ENCODE measurements around the gene HOXA2.

The HOXA2 gene

DNA sequence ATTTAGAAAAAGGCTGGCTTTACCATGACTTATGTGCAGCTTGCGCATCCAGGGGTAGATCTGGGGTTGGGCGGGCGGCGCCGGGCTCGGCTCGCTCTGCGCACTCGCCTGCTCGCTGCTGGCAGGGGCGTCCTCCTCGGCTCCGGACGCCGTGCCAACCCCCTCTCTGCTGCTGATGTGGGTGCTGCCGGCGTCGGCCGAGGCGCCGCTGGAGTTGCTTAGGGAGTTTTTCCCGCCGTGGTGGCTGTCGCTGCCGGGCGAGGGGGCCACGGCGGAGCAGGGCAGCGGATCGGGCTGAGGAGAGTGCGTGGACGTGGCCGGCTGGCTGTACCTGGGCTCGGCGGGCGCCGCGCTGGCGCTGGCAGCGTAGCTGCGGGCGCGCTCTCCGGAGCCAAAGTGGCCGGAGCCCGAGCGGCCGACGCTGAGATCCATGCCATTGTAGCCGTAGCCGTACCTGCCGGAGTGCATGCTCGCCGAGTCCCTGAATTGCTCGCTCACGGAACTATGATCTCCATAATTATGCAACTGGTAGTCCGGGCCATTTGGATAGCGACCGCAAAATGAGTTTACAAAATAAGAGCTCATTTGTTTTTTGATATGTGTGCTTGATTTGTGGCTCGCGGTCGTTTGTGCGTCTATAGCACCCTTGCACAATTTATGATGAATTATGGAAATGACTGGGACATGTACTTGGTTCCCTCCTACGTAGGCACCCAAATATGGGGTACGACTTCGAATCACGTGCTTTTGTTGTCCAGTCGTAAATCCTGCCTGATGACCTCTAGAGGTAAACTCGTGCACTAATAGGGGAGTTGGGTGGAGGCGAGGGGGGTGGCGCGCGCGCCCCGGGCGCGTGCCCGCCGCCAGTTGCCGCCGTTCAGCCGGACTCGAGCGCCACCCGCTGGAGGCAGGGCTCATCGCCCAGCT is 40.8 kb upstream of the HOXA2 start, which contains the start of gene HOXA5 (continued):
- TF ChIP-seq, protein P1, sequence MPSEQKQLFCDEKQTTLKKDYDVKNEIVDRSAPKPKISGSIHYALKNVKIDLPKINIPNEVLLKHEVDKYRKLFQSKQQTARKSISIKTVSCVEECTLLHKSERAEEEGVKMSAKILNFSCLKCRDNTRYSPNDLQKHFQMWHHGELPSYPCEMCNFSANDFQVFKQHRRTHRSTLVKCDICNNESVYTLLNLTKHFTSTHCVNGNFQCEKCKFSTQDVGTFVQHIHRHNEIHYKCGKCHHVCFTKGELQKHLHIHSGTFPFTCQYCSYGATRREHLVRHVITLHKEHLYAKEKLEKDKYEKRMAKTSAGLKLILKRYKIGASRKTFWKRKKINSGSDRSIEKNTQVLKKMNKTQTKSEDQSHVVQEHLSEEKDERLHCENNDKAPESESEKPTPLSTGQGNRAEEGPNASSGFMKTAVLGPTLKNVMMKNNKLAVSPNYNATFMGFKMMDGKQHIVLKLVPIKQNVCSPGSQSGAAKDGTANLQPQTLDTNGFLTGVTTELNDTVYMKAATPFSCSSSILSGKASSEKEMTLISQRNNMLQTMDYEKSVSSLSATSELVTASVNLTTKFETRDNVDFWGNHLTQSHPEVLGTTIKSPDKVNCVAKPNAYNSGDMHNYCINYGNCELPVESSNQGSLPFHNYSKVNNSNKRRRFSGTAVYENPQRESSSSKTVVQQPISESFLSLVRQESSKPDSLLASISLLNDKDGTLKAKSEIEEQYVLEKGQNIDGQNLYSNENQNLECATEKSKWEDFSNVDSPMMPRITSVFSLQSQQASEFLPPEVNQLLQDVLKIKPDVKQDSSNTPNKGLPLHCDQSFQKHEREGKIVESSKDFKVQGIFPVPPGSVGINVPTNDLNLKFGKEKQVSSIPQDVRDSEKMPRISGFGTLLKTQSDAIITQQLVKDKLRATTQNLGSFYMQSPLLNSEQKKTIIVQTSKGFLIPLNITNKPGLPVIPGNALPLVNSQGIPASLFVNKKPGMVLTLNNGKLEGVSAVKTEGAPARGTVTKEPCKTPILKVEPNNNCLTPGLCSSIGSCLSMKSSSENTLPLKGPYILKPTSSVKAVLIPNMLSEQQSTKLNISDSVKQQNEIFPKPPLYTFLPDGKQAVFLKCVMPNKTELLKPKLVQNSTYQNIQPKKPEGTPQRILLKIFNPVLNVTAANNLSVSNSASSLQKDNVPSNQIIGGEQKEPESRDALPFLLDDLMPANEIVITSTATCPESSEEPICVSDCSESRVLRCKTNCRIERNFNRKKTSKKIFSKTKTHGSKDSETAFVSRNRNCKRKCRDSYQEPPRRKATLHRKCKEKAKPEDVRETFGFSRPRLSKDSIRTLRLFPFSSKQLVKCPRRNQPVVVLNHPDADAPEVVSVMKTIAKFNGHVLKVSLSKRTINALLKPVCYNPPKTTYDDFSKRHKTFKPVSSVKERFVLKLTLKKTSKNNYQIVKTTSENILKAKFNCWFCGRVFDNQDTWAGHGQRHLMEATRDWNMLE (tag by site-specific recombination; conservative IDR thresholded peaks at IDR 0.05; ENCODE audit: low read depth): no peak
- no peak; the same call in 1 of the 2 replicates for TF ChIP-seq ZBTB17 (tag by site-specific recombination; IDR thresholded peaks at IDR 0.05)
- no peak for TF ChIP-seq ZNF747 (tag by site-specific recombination; IDR thresholded peaks at IDR 0.05)
- TF ChIP-seq, protein P2, sequence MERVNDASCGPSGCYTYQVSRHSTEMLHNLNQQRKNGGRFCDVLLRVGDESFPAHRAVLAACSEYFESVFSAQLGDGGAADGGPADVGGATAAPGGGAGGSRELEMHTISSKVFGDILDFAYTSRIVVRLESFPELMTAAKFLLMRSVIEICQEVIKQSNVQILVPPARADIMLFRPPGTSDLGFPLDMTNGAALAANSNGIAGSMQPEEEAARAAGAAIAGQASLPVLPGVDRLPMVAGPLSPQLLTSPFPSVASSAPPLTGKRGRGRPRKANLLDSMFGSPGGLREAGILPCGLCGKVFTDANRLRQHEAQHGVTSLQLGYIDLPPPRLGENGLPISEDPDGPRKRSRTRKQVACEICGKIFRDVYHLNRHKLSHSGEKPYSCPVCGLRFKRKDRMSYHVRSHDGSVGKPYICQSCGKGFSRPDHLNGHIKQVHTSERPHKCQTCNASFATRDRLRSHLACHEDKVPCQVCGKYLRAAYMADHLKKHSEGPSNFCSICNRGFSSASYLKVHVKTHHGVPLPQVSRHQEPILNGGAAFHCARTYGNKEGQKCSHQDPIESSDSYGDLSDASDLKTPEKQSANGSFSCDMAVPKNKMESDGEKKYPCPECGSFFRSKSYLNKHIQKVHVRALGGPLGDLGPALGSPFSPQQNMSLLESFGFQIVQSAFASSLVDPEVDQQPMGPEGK (tag by site-specific recombination; IDR thresholded peaks at IDR 0.05): no peak
- TF ChIP-seq, protein P3, sequence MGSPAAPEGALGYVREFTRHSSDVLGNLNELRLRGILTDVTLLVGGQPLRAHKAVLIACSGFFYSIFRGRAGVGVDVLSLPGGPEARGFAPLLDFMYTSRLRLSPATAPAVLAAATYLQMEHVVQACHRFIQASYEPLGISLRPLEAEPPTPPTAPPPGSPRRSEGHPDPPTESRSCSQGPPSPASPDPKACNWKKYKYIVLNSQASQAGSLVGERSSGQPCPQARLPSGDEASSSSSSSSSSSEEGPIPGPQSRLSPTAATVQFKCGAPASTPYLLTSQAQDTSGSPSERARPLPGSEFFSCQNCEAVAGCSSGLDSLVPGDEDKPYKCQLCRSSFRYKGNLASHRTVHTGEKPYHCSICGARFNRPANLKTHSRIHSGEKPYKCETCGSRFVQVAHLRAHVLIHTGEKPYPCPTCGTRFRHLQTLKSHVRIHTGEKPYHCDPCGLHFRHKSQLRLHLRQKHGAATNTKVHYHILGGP (tag by site-specific recombination; IDR thresholded peaks at IDR 0.05): no peak
- peak; percentile 11; the same call in 1 of the 2 replicates for TF ChIP-seq ZNF394 (tag by site-specific recombination; IDR thresholded peaks at IDR 0.05; ENCODE audit: borderline replicate concordance)
- no peak for TF ChIP-seq ZNF223 (tag by site-specific recombination; IDR thresholded peaks at IDR 0.05)
- TF ChIP-seq KLF10 (tag by site-specific recombination; IDR thresholded peaks at IDR 0.05): peak; percentile 75; the same call in 1 of the 2 replicates

DNA sequence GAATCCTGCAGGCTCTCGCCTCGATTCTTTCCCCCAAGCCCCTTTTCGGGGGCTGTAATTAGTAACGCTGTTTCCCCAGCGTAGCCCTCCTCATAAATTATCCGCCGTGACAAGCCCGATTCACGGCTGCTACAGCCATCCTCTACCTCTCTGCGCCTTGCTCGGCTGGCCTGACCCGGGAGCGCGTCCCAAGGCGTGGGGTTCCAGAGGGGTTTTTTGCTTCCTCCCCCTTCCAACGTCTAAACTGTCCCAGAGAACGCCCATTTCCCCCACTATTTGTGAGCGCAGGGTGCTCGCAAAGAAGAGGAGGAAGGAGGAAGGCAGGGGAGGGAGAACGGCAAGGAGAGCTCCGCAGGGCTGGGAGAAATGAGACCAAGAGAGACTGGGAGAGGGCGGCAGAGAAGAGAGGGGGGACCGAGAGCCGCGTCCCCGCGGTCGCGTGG is 40.1 kb upstream of the HOXA2 start:
- TF ChIP-seq, protein P4, sequence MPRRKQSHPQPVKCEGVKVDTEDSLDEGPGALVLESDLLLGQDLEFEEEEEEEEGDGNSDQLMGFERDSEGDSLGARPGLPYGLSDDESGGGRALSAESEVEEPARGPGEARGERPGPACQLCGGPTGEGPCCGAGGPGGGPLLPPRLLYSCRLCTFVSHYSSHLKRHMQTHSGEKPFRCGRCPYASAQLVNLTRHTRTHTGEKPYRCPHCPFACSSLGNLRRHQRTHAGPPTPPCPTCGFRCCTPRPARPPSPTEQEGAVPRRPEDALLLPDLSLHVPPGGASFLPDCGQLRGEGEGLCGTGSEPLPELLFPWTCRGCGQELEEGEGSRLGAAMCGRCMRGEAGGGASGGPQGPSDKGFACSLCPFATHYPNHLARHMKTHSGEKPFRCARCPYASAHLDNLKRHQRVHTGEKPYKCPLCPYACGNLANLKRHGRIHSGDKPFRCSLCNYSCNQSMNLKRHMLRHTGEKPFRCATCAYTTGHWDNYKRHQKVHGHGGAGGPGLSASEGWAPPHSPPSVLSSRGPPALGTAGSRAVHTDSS (tag by site-specific recombination; IDR thresholded peaks at IDR 0.05): peak; percentile 78
- TF ChIP-seq, protein P5, sequence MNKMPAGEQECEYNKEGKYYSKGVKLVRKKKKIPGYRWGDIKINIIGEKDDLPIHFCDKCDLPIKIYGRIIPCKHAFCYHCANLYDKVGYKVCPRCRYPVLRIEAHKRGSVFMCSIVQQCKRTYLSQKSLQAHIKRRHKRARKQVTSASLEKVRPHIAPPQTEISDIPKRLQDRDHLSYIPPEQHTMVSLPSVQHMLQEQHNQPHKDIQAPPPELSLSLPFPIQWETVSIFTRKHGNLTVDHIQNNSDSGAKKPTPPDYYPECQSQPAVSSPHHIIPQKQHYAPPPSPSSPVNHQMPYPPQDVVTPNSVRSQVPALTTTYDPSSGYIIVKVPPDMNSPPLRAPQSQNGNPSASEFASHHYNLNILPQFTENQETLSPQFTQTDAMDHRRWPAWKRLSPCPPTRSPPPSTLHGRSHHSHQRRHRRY (tag by site-specific recombination; IDR thresholded peaks at IDR 0.05): no peak
- TF ChIP-seq SP2 (tag by site-specific recombination; IDR thresholded peaks at IDR 0.05): peak; percentile 29
- TF ChIP-seq ZNF266 (tag by site-specific recombination; IDR thresholded peaks at IDR 0.05; ENCODE audit: low read depth): peak; percentile 75; the same call in 1 of the 2 replicates
- TF ChIP-seq ZNF341 (tag by site-specific recombination; IDR thresholded peaks at IDR 0.05; ENCODE audit: low read depth): peak; percentile 41; the same call in 1 of the 2 replicates
- Histone ChIP-seq H3K9me3 (ENCODE audit: control insufficient read depth, insufficient read depth, low read depth, low read length) (no peaks in the 10 kb centered on the region), H3K27ac (ENCODE audit: extremely low read depth, low read depth, low read length) (peak overlapping the region; percentile 98), H3K4me3 (ENCODE audit: low read depth, low read length) (peak overlapping the region; percentile 79), H3K4me1 (ENCODE audit: control insufficient read depth, insufficient read depth, low read length) (peaks cover 22% of the 10 kb centered on the region), H3K36me3 (ENCODE audit: control insufficient read depth in 2 of 2, insufficient read depth in 1 of 2, low read length in 2 of 2) (peaks cover 0 to 65% of the 10 kb centered on the region in 2 experiments; a peak in 2 of 3 replicates)
- ChIA-PET CTCF (interaction anchor here (0.7 to 4.4 kb wide), 17 partner anchors 11 to 460 kb away, joined by 3 to 34 read pairs (median 6); partner anchors contain the start of genes HOXA1 and HOXA7), POLR2A (interaction anchor here (0.6 to 1.6 kb wide), 8 partner anchors 12 to 1280 kb away, joined by 3 to 9 read pairs (median 4); partner anchors contain the start of genes HOXA4 and HOXA9)

All from HEK293 (cell line).